Ecto neural progenitor cell (in vitro differentiated cells): ENCODE results near the gene FLACC1.
"Not testable (repeated sequence)": the region's sequence is repeated elsewhere in the genome, so short reads cannot be mapped to it uniquely, and the experiment has no call there.

Experiments used
- DNase-seq: peaks from one replicate; pipeline ENCODE4 v3.0.0-alpha.2; 2018; ENCODE audit warnings: low spot score

The FLACC1 gene

GRCh38 chr2:201348758-201349157 is 8.4 kb downstream of the FLACC1 start:
- no peak for DNase-seq

GRCh38 chr2:201347138-201347537 is 10.0 kb downstream of the FLACC1 start:
- DNase-seq, result no peak

GRCh38 chr2:201345625-201346213 is 11.4 kb downstream of the FLACC1 start:
- DNase-seq, result no peak

- no peak for DNase-seq
Measured at GRCh38 chr2:201344663-201345366, 12.3 kb downstream of the FLACC1 start.

- DNase-seq, result no peak
Measured at GRCh38 chr2:201343559-201343958, 13.6 kb downstream of the FLACC1 start.

GRCh38 chr2:201342923-201343322 is 14.2 kb downstream of the FLACC1 start:
- DNase-seq, result no peak

GRCh38 chr2:201329409-201329808 is 27.7 kb downstream of the FLACC1 start:
- DNase-seq, result no peak

GRCh38 chr2:201327678-201328077 is 29.5 kb downstream of the FLACC1 start:
- no peak for DNase-seq

GRCh38 chr2:201322772-201323171 is 34.4 kb downstream of the FLACC1 start:
- DNase-seq, result no peak

GRCh38 chr2:201320701-201321100 is 36.4 kb downstream of the FLACC1 start:
- no peak for DNase-seq

GRCh38 chr2:201320257-201320656 is 36.9 kb downstream of the FLACC1 start:
- no peak for DNase-seq

- DNase-seq, result no peak
Measured at GRCh38 chr2:201319511-201319910, 37.6 kb downstream of the FLACC1 start.

- DNase-seq, result no peak
Measured at GRCh38 chr2:201313362-201313761, 43.8 kb downstream of the FLACC1 start.

- no peak for DNase-seq
Measured at GRCh38 chr2:201308914-201309313, 48.2 kb downstream of the FLACC1 start.

GRCh38 chr2:201307876-201308275 is 49.3 kb downstream of the FLACC1 start:
- no peak for DNase-seq

GRCh38 chr2:201299929-201300328 is 57.2 kb downstream of the FLACC1 start:
- not testable (repeated sequence) for DNase-seq

GRCh38 chr2:201298462-201299052 is 58.6 kb downstream of the FLACC1 start:
- DNase-seq, result no peak

GRCh38 chr2:201290457-201291148 is 66.5 kb downstream of the FLACC1 start:
- DNase-seq, result not testable (repeated sequence)

GRCh38 chr2:201285499-201285898 is 71.6 kb downstream of the FLACC1 start:
- DNase-seq, result no peak

GRCh38 chr2:201280191-201281040 is 76.7 kb downstream of the FLACC1 start:
- DNase-seq, result no peak

GRCh38 chr2:201279079-201279478 is 78.1 kb downstream of the FLACC1 start:
- DNase-seq, result no peak

GRCh38 chr2:201276511-201276910 is 80.6 kb downstream of the FLACC1 start:
- no peak for DNase-seq
